Measurements from ENCODE around the gene ZNF275.
"Not testable (repeated sequence)": the region's sequence is repeated elsewhere in the genome, so short reads cannot be mapped to it uniquely, and the experiment has no call there.

The ZNF275 gene

GRCh38 chrX:153319295-153320046 is 14.5 kb upstream of the ZNF275 start:
- DNase-seq (ENCODE audit: low spot score): no peak

- DNase-seq (ENCODE audit: low spot score): not testable (repeated sequence)
Observed at GRCh38 chrX:153320047-153320443, 13.9 kb upstream of the ZNF275 start.

DNA sequence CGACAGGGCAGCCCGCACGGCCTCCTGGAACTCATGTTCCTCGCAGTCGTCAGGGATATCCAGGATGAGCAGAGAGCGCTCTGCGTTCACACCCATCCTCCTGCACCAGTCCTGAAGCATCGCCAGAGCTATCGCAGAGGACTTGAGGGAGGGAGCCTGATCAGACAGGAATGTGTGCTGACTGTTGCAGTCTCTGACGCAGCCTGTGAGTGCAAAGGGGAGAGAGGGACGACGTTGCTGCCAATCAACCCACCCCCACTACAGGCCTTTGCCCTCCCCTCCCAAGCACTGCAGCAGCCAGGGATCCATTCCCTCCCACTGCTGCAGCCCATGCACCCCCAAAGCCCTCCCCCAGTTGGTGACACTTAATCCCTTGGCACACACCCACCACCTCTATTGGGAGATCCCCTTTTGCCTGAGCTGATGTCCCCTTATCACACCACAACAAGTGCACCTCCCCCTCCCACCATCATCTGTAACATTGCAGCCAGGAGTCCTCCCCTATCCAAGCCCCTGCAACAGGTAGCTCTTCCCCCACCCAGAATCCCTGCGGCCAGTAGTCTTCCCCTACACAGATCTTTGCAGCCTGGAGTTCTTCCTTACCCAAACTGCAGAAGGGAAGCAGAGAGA is 13.3 kb upstream of the ZNF275 start:
- DNase-seq (ENCODE audit: low spot score): no peak

DNA sequence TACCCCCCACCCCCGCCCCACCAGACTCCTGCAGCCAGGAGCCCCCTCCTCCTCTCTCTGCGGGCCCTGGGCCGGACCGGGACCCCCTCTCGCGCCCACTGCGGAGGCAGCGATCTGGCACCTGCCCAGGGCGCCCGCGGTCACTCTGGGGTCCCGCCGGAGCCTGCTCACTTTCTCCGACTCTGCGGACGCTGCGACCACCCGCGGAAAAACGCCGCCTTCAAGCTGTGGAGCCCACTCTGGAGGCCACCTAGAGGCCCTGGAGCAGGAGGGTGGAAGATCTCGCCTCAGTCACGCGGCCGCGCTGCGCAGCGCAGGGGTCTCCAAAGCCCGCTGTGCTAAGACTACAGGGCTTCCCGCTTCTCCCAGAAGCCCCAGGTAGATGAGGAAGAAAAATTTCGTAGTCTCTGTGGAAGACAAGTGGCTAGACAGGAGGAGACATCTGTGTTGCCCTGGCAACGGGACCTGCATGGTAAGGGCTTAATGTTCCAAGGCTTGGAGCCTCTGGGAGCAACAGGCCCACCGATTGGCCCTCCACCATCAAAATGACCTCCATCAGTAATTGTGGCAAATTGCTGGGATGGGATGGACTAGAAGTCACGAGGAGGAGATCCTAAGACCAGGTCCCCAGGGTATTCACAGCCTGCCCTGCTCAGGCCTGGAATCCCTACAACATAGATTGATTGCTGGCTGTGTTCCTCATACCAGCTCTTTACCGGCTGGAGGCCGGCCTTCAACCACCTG is 12.4 kb upstream of the ZNF275 start, which contains the start of gene PNMA6F:
Gene PNMA6F, minus strand, starts transcription at position 387 of the 744 bp plus-strand sequence. CDS start 1,093 bp downstream, outside the sequence.
- no peak for DNase-seq (ENCODE audit: low spot score)

GRCh38 chrX:153327561-153327960 is 6.4 kb upstream of the ZNF275 start:
- no peak for DNase-seq (ENCODE audit: low spot score)

DNA sequence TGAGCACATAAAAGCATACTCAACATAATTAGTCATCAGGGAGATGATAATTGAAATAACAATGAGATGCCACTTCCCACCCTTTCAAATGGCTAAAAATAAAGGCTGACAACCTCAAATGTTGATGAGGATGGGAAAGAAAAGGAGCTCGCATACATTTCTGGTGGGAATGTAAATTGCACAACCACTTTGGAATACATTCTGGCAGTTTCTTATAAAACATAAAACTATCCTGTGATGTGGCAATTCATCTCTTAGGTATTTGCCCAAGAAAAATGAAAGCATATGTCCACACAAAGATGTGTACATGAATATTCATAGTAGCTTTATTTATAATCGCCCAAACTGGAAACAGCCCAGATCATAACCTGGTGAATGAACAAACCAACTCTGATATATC is 687 bp upstream of the ZNF275 start:
- DNase-seq (ENCODE audit: low spot score): no peak

GRCh38 chrX:153334654-153335295 is 822 bp downstream of the ZNF275 start:
- DNase-seq (ENCODE audit: low spot score): peak; percentile 11

DNA sequence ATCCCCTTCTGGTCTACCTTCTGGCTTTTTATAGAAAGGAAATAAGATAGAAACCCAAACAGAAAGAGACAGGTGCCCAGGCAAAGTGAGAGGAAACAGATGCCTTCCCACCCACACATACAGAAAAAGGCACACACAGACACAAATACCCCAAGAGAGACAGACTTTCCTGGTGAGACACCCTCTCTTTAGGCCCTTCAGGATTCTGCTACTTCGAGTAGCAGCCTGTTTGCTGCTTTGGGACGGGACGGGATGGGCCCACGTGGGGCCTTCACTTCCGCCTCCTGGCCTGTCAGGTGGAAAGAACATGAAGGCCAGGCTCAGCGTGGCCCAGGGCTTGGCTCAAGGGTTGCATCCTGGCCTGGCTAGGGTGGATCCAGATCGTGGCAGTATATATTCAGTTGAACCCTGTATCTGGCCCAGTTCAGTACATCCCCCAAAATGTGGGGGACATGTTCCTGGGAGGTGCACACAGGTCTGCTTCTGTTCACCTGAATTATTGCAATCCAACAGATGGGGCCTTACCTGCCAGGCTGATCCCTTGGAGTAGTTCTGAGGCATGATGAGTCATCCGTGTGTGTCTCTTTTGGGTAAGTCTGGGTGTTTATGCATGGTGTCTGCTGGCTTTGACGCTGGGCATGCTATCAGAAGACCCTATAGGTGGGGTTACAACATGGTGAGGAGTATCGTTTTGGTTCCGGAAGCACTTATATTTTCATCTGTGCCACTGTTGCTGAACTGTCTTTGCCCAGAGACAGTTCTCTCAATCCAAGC is 2.4 kb downstream of the ZNF275 start:
- DNase-seq (ENCODE audit: low spot score): no peak

DNA sequence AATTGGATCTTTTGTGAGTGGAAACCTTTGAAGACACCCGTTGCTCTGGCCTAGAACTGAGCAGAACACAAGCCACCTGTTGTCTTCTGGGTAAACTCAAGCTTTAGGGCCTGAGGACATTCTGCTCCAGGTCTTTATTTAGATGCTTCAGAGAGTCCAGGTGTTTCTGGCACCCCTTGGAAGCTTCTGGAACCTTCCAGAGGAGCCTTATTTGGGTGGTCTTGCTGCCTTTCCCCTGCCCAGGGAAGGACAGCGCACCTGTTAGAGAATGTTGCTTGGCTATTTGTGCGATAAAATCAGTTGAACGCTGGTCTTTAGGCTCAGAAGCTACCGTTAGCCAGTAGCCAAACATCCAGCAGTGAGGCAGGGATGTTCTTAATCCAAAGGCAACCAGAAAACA is 3.0 kb downstream of the ZNF275 start:
- no peak for DNase-seq (ENCODE audit: low spot score)

DNA sequence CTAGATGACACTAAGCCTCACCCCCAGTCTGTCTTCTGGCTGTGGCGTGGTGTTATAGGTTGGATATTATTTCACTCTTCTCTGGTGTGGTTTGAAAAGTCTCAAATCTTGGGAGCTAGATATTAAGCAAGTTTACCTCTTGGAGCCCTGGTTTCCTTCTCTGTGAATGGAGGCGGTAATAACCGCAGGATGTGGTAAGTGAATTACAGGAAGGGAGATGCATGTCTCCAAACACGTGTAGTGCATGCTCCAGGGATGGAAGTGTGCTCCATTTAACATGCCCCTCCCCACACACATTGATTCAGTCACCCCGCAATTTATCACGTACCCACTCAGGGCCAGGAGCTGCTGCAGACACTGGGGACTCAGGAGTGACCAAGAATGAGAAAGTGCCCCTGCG is 4.9 kb downstream of the ZNF275 start:
- DNase-seq (ENCODE audit: low spot score): no peak

- DNase-seq (ENCODE audit: low spot score): no peak
Observed at GRCh38 chrX:153339662-153340061, 5.7 kb downstream of the ZNF275 start.

GRCh38 chrX:153340111-153340510 is 6.2 kb downstream of the ZNF275 start:
- DNase-seq (ENCODE audit: low spot score): no peak

DNA sequence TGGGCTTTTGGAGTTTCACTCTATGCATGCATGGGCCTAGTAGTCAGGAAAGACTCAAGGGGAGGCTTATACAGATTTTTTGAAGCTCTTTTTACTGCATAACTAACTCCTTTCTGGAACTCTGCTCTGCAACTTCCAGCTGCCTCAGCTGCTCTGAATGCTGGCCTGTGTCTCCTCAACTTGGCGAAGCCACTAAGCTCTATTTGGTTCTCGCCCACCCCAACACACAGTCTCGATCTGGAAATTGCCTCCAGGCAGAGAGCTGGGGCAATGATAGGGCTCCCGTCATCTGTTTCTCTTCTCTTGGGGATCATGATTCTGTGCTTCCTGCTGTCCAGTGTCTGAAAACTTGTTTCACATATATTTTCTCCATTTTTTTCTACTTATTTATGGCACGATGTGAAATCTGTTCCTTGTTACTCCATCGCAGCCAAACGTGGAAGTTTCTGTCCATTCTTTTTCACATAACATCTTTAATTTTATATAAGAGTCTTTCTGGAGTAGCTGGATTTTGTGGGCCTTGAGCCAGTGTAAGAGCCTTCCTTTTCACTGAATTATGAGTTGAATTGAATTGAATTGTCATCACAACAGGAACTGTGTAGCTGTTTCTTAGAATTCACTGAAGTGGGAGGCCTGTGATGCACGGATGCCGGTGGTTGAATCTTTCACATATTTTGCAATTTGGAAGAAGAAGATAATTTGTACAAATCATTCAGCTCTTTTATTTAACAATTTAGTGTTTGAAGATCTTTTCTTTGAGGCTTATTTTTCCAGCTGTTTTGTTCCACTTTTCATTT is 9.0 kb downstream of the ZNF275 start:
- no peak for DNase-seq (ENCODE audit: low spot score)

- no peak for DNase-seq (ENCODE audit: low spot score)
Observed at GRCh38 chrX:153343674-153344073, 9.7 kb downstream of the ZNF275 start.

DNA sequence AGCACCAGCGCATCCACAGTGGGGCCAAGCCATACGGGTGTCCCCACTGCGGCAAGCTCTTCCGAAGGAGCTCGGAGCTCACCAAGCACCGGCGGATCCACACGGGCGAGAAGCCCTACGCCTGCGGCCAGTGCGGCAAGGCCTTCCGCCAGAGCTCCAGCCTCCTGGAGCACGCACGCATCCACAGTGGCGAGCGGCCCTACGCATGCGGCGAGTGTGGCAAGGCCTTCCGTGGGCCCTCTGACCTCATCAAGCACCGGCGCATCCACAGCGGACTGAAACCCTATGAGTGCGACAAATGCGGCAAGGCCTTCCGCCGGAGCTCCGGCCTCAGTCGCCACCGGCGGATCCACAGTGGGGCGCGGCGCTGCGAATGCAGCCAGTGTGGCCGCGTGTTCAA is 13.6 kb downstream of the ZNF275 start:
- no peak for DNase-seq (ENCODE audit: low spot score)

DNA sequence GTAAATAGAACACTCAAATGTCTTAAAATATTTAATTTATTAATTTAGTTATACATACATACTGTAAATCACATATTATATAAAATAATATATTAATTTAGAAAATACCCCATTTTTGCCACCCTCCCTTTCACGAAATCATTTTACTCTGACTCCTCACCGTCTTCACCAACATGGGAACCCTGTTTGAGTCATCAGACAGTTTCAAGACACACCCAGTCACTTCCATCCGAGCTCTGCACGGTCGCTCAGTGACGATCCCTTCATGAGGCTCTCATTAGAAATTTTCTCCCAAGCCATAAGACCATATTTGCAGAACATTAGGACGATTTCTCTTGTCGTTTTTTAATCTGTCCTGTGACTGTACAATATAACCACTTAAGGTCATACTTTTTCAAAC is 14.5 kb downstream of the ZNF275 start:
- no peak for DNase-seq (ENCODE audit: low spot score)

DNA sequence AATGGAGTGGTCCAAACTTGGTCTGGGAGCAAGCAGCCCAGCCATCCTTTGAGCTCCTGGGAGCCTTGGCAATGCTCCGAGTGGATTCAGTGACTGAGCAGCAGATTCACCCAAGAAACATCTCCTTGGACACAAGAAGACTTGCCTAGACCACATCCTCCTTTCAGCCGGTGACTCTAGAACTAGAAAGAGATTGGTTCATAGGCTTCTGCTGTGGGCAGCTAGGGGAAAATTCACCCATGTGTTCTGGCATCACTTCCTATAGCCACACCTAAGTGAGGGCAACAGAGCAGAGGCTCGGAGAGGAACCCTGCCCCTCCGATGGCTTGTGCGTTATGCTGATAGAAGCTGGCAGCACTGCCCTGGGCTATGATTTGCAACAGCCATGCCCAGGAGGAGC is 16.0 kb downstream of the ZNF275 start:
- no peak for DNase-seq (ENCODE audit: low spot score)

DNA sequence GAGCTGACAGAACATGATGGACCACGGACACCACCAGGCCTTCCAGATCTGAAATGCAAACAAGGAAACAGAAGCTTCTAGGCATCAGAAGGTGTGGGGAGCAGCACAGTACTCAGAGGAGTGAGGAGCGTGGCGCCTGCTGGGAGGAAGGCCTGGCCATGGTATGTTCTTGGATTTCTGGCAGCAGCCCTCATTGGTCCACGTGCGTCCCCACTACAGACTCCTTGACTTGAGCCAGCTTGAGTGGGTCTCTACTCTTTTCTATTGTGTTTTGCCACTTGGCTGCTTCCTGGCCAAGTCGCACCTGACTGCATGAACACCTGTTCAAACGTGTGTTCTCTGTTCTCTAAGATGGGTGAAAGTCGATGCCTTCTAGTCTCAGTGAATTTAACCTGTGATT is 18.0 kb downstream of the ZNF275 start:
- DNase-seq (ENCODE audit: low spot score): no peak

GRCh38 chrX:153352858-153353257 is 18.9 kb downstream of the ZNF275 start:
- no peak for DNase-seq (ENCODE audit: low spot score)

- no peak for DNase-seq (ENCODE audit: low spot score)
Observed at GRCh38 chrX:153353416-153353815, 19.5 kb downstream of the ZNF275 start.

DNA sequence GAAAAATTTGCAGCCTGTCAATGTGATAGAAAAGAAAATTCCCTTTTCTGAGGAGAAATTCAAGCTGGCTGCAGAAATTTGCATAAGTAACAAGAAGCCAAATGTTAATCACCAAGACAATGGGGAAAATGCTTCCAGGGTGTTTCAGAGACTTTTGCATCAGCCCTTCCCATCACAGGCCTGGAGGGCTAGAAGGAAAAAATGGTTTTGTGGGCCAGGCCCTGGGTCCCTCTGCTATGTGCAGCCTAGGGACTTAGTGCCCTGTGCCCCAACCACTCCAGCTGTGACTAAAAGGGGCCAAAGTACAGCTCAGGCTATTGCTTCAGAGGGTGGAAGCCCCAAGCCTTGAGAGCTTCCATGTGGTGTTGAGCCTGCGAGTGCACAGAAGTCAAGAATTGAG is 23.9 kb downstream of the ZNF275 start:
- DNase-seq (ENCODE audit: low spot score): no peak
